Left lung (tissue), 10 donors: Measurements from ENCODE around the gene MAP3K4. TPM values are rescaled to one million over a fixed set of nuclear protein-coding genes. Genes with fewer than 3 reads are reported as not detected.

Experiments
- ATAC-seq: fragments of 200-7000 bp; cut with Tn5 transposase; one replicate; pipeline ENCODE4 v1.9.1; 2020; ENCODE audit warnings: moderate library complexity
- DNase-seq, 4 donors: peaks; one replicate each; pipeline ENCODE4 v3.0.0-alpha.2; 2013 to 2020
- H3K27ac ChIP-seq, 2 donors: fragments of 200-600 bp; sonication (generic) in 1 of 2; one replicate each; pipeline versions ENCODE4 v1.5.0 to v1.8.0; 2020 to 2021
- H3K27me3 ChIP-seq, 2 donors: fragments of 200-600 bp; sonication (generic) in 1 of 2; one replicate each; pipeline versions ENCODE4 v1.5.0 to v1.8.0; 2020 to 2021
- H3K36me3 ChIP-seq, 2 donors: fragments of 200-600 bp; sonication (generic) in 1 of 2; one replicate each; pipeline versions ENCODE4 v1.5.0 to v1.8.0; 2020 to 2021
- H3K4me1 ChIP-seq, 2 donors: fragments of 200-600 bp; one replicate each; pipeline ENCODE4 v1.8.0; 2021
- H3K4me3 ChIP-seq, 2 donors: fragments of 200-600 bp; sonication (generic) in 1 of 2; one replicate each; pipeline versions ENCODE4 v1.5.0 to v1.8.0; 2020 to 2021; ENCODE audit warnings: mild to moderate bottlenecking in 1 of 2
- H3K9me3 ChIP-seq, 2 donors: fragments of 200-600 bp; sonication (generic) in 1 of 2; one replicate each; pipeline versions ENCODE4 v1.5.0 to v1.8.0; 2020 to 2021
- CTCF ChIP-seq, 2 donors: fragments of 200-600 bp; sonication (generic) in 1 of 2; IDR thresholded peaks; one replicate each; pipeline versions ENCODE4 v1.5.0 to v1.8.0; 2021; ENCODE audit warnings: antibody characterized with exemption in 2 of 2
- intact Hi-C, 2 donors: fragments of 100-400 bp; cut with DNase I; formaldehyde crosslinking; loops; one replicate each; pipeline versions ENCODE4 v1.11.2 to v1.14.2; 2022
- polyA plus RNA-seq, 6 donors: library from polyadenylated mRNA; unstranded; fragments of 120-200 nt; gene quantifications; one replicate each; pipeline ENCODE4 v1.2.1, GENCODE V29; 2013; ENCODE audit not compliant: insufficient read length in 6 of 6
- total RNA-seq, 2 donors: library from RNA; stranded (reverse); fragmentation: NEBNext Ultra II Directional; extraction: Animal tissue kit (Norgen Biotek cat#: 25700); gene quantifications; one replicate each; pipeline ENCODE4 v1.2.1, GENCODE V29; 2021
- donor health status: DM: no; HTN: yes; CAD: no.
- donor health status: DM: no; HTN: no; CAD: no.

MAP3K4 gene
- total and polyA plus RNA-seq, 8 donors = 35.6 to 51.8 (median 45.8) TPM

- no peak overlapping the region for H3K27ac ChIP-seq
- no peaks in the 10 kb centered on the region for H3K36me3 ChIP-seq
- H3K9me3 ChIP-seq = no peaks in the 10 kb centered on the region
- DNase-seq (no peak), ATAC-seq (no peak)
- H3K27me3 ChIP-seq = no peaks in the 10 kb centered on the region
- no peaks in the 10 kb centered on the region for H3K4me1 ChIP-seq
- H3K4me3 ChIP-seq = no peak overlapping the region
- TF ChIP-seq CTCF (IDR thresholded peaks at IDR 0.05) = no peak
- intact Hi-C loops = no loop called here
These were observed 25.7 kb upstream of the MAP3K4 start for GRCh38 chr6:160965893-160966292.

- no peaks in the 10 kb centered on the region for H3K9me3 ChIP-seq
- H3K27me3 ChIP-seq = no peaks in the 10 kb centered on the region
- no peaks in the 10 kb centered on the region for H3K4me1 ChIP-seq
- H3K36me3 ChIP-seq = no peaks in the 10 kb centered on the region
- H3K27ac ChIP-seq = no peak overlapping the region
- H3K4me3 ChIP-seq = no peak overlapping the region
- TF ChIP-seq CTCF (IDR thresholded peaks at IDR 0.05) = no peak
- intact Hi-C loops = no loop called here
- ATAC-seq (no peak), DNase-seq (no peak)
These were observed 24.9 kb upstream of the MAP3K4 start for GRCh38 chr6:160966493-160967229.

- intact Hi-C loops = no loop called here
- no peak for ATAC-seq
- DNase-seq = no peak
- TF ChIP-seq CTCF (IDR thresholded peaks at IDR 0.05) = no peak
- no peak overlapping the region for H3K27ac ChIP-seq
- H3K9me3 ChIP-seq = no peaks in the 10 kb centered on the region
- no peaks in the 10 kb centered on the region for H3K27me3 ChIP-seq
- H3K36me3 ChIP-seq = no peaks in the 10 kb centered on the region
- no peak overlapping the region for H3K4me3 ChIP-seq
- H3K4me1 ChIP-seq = no peaks in the 10 kb centered on the region
These were observed 24.2 kb upstream of the MAP3K4 start for GRCh38 chr6:160967351-160967750.

- Histone ChIP-seq H3K4me3 (no peak overlapping the region), H3K9me3 (no peaks in the 10 kb centered on the region), H3K4me1 (no peaks in the 10 kb centered on the region), H3K27ac (no peak overlapping the region), H3K27me3 (no peaks in the 10 kb centered on the region), H3K36me3 (no peaks in the 10 kb centered on the region)
- intact Hi-C loops = no loop called here
- TF ChIP-seq CTCF (IDR thresholded peaks at IDR 0.05) = no peak
- ATAC-seq (no peak), DNase-seq (no peak)
These were observed 23.7 kb upstream of the MAP3K4 start for GRCh38 chr6:160967833-160968232.

GRCh38 chr6:160971171-160971570 lies 20.4 kb upstream of the MAP3K4 start:
- Histone ChIP-seq H3K27me3 (no peaks in the 10 kb centered on the region), H3K36me3 (no peaks in the 10 kb centered on the region), H3K4me1 (no peaks in the 10 kb centered on the region), H3K27ac (no peak overlapping the region), H3K9me3 (no peaks in the 10 kb centered on the region), H3K4me3 (no peak overlapping the region)
- intact Hi-C loops = no loop called here
- TF ChIP-seq CTCF (IDR thresholded peaks at IDR 0.05) = no peak
- no peak for ATAC-seq
- no peak for DNase-seq
